Stimulated activated CD8-positive, alpha-beta memory T cell treated with anti-CD3 and anti-CD28 coated beads, Interleukin-4, amount 100 ng/mL, for 24 hours (primary cell): ENCODE measurements around the gene FAM236D.
"Not testable (repeated sequence)": the region's sequence is repeated elsewhere in the genome, so short reads cannot be mapped to it uniquely, and the experiment has no call there.

ENCODE experiments used
- DNase-seq: peaks from one replicate; pipeline ENCODE4 v3.0.0-alpha.2; 2020; ENCODE audit warnings: low read depth

Gene FAM236D

GRCh38 chrX:72808110-72808509 lies at the start of gene FAM236D:
FAM236D (minus strand) TSS chrX:72808210; CDS start chrX:72808110, 100 bp downstream.
- DNase-seq, result not testable (repeated sequence)

- not testable (repeated sequence) for DNase-seq
Observed at GRCh38 chrX:72837532-72837931, 29.5 kb upstream of the FAM236D start.

DNA sequence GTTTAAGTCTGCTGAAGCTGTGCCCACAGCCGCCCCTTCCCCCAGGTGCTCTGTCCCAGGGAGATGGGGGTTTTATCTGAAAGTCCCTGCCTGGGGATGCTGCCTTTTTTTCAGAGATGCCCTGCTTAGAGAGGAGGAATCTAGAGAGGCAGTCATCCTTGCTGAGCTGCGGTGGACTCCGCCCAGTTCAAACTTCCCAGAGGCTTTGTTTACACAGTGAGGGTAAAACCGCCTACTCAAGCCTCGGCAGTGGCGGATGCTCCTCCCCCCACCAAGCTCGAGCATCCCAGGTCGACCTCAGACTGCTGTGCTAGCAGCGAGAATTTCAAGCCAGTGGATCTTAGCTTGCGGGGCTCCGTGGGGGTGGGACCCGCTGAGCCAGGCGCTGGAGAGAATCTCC lies 22.7 kb upstream of the FAM236D start:
- not testable (repeated sequence) for DNase-seq

DNA sequence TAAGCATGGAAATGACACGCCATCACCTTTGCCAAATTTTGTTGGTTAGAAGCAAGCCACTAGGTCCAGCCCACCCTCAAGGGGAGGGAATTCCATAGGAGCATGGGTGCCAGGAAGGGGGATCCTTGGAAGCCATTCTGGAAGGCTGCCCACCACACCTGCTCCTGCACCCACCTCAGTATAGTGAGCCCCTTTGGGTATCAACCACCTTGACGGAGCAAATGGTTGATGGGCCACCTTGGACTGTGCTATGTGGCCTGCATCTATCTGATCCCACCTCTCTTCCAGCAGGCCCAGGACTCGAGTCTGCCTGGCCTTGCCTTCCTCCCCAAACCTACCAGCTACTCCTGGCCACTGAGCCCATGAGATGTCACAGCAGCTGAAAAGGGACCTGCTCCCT lies 17.6 kb downstream of the FAM236D start:
- not testable (repeated sequence) for DNase-seq

- not testable (repeated sequence) for DNase-seq
Observed at GRCh38 chrX:72788142-72788541, 19.9 kb downstream of the FAM236D start.

DNA sequence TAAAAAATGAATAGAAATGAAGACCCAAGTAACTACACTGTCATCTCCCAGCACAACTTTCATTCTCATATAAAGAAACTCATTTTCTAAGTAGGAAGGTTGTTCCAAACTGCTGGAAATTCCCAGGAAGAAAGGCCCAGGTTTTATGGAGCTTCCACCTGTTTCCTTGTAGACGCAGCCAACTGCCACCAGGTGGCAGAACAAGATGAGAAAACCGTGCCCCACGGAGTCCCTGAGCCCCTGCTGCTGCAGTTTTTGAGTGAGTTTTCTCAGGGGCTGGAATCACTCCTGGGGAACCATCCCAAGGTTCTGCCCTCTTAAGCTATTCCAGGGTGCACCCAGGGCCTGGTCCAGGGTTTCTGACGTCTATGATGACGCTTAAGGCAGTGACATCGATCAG lies 24.0 kb downstream of the FAM236D start:
- not testable (repeated sequence) for DNase-seq

DNA sequence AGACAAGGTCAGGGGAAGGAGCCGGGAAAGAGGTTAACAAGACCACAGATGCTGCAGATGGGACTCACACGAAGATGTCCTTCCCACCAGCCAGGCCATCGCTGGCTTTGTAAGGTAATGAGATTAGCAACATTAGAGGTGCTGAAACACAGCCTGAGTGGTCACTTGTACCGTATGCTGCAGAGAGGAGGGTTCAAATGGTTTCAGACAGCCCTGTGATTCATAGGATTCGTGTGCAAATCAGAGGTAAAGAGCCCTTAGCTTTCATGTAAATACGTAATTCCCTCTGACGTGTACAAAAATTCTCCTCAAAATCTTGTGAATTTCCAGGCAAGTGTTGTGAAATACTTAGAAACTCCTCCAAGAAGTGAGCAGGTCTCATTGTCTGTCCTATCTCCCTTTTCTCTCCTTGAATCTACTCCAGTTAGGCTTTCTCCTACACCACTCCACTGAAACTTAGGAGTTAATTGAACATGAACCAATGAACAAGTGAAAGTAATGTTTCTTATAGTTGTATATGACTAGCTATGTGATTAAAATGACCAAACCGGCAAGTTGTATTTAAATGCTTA lies 24.6 kb downstream of the FAM236D start:
- DNase-seq, result not testable (repeated sequence)

GRCh38 chrX:72782560-72782959 lies 25.4 kb downstream of the FAM236D start, which contains the start of gene FAM236B:
FAM236B (minus strand) TSS chrX:72782660; CDS start chrX:72782560, 100 bp downstream.
- not testable (repeated sequence) for DNase-seq

DNA sequence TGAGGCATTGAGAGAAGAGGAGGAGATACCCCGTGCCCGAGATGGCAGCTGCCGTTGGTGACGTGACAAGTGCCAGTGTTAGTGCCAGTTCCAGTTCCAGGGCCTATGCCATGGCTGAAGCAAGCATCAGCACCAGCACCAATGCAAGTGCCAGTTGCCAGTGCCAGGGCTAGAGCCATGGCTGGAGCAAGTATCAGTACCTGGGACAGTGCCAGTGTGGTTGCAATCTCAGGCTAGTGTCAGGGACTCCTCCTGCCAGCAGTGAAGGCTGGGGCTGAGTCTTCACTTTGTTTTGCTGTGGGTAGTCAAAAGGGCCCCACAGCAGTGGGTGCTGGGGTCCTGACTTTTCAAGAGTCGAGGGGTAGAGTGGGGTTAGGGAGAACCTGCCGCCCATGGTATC lies 29.9 kb downstream of the FAM236D start:
- not testable (repeated sequence) for DNase-seq

- not testable (repeated sequence) for DNase-seq
Observed at GRCh38 chrX:72777467-72777790, 30.6 kb downstream of the FAM236D start.

- not testable (repeated sequence) for DNase-seq
Observed at GRCh38 chrX:72776653-72777466, 31.1 kb downstream of the FAM236D start, which contains the start of gene DMRTC1B. DMRTC1B (plus strand) TSS chrX:72776890; CDS start chrX:72845136, 68,246 bp downstream.

DNA sequence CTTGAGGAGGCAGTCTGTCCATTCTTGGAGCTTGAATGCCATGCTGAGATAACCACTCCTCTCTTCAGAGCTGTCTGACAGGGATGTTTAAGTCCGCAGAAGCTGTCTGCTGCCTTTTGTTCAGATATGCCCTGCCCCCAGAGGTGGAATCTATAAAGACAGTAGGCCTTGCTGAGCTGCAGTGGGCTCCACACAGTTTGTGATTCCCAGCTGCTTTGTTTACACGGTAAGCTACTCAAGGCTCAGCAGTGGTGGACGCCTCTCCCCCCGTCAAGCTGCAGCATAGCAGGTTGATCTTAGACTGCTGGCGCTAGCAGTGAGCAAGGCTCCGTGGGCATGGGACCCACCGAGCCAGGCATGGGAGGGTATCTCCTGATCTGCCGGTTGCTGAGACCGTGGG lies 47.6 kb downstream of the FAM236D start:
- DNase-seq, result not testable (repeated sequence)
